Stimulated activated CD4-positive, alpha-beta T cell treated with anti-CD3 and anti-CD28 coated beads, TNF-alpha, amount 100 ng/mL, for 24 hours (primary cell): Measurements from ENCODE around the gene OR13F1.
"Not testable (repeated sequence)": the region's sequence is repeated elsewhere in the genome, so short reads cannot be mapped to it uniquely, and the experiment has no call there.

Source experiments
- DNase-seq, 3 experiments: peaks; one replicate each; pipeline ENCODE4 v3.0.0-alpha.2; 2020; ENCODE audit warnings: low read depth in 3 of 3

Gene OR13F1

DNA sequence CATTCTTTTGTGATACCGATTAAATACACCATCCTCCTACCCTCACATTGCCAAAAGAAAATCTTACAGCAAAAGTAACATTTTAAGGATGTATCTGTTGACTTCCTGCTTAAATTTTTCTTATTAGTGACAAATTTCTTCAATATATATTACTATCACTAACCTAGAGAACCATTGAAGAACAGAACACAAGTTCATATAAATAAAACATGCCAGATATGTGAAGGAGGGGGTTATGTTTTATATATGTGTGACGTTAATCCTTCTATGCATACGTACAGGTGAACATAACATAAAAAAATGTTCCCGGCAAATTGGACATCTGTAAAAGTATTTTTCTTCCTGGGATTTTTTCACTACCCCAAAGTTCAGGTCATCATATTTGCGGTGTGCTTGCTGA is at the start of gene OR13F1:
Gene OR13F1 (plus strand): TSS at position 301 of the 400 bp plus-strand sequence. CDS start 0 bp downstream, at position 301.
- DNase-seq: no peak

DNA sequence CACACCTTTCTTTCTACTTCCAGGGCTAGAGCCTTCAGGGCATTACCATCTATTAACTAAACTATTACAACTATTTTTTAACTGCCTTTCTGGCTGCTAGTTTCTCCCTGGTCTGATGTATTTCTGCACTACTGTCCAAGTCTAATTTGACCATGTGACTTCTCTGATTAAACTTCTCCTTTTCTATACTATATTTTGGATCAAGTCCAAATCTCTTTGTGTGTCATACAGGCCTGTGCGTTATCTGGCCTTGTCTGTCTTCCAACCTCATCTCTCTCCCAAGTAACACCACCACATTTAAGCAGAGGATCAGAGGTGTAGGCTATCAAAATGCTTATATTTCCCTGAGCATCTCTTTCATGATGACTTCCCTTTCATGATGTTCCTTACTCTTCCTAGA is 47.2 kb upstream of the OR13F1 start:
- no peak for DNase-seq

DNA sequence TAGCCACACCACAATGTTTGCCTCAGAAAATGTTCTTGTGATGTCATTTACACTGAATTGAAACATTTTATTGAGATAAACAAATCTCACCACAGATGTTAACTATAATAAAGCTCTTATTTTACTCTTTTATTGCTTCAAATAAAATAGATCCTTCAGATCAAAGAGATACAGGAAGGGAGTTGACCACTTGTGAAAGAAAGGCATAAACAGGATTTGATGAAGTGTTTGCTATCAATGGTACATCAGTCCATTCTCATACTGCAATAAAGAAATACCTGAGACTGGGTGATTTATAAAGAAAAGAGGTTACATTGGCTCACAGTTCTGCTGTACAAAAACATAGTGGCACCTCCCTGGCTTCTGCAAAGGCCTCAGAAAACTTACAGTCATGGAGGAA is 40.2 kb upstream of the OR13F1 start:
- DNase-seq: no peak

- no peak for DNase-seq
Observed at GRCh38 chr9:104468261-104468660, 35.8 kb upstream of the OR13F1 start.

GRCh38 chr9:104482921-104483570 is 21.0 kb upstream of the OR13F1 start:
- DNase-seq: no peak

- DNase-seq: no peak
Observed at GRCh38 chr9:104485014-104485413, 19.0 kb upstream of the OR13F1 start.

DNA sequence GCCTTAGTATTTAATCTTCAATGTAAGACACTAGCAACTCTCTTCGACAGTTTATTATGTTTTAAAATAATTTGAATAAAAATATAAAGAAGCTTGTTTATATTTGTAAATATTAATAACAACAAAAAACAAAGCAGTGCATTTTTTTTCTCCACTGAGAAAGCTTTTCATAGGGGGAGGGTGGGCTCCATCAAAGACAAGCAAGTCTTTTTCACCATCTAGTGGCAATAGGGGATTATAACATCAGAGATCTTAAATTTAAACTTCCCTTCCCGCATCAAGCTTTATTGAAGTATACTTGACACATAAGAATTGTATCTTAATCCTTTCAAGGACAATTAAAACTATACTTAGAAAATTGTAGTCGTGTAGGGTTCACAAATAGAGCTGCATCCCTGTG is 9.3 kb upstream of the OR13F1 start:
- DNase-seq: no peak

GRCh38 chr9:104503440-104503839 is 623 bp upstream of the OR13F1 start:
- DNase-seq: no peak

- DNase-seq: no peak
Observed at GRCh38 chr9:104506565-104506964, 2.5 kb downstream of the OR13F1 start.

GRCh38 chr9:104514901-104515300 is 10.8 kb downstream of the OR13F1 start:
- no peak for DNase-seq

DNA sequence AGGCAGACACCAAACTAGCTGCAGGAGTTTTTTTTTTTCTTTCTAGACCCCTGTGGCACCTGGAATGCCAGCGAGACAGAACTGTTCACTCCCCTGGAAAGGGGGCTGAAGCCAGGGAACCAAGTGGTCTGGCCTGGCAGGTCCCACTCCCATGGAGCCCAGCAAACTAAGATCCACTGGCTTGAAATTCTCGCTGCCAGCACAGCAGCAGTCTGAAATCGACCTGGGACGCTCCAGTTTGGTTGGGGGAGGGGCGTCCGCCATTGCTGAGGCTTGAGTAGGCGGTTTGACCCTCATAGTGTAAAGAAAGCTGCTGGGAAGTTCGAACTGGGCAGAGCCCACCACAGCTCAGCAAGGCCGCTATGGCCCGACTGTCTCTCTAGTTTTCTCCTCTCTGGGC is 16.2 kb downstream of the OR13F1 start:
- DNase-seq: not testable (repeated sequence)

- DNase-seq: no peak
Observed at GRCh38 chr9:104527109-104527508, 23.0 kb downstream of the OR13F1 start, which contains the start of gene OR13C4. Gene OR13C4 (minus strand): TSS chr9:104527209. CDS start chr9:104527209, 0 bp downstream.

GRCh38 chr9:104536756-104537155 is 32.7 kb downstream of the OR13F1 start, which contains the start of gene OR13C3:
Gene OR13C3 (minus strand): TSS chr9:104536856. CDS start chr9:104536723, 133 bp downstream.
- no peak for DNase-seq

DNA sequence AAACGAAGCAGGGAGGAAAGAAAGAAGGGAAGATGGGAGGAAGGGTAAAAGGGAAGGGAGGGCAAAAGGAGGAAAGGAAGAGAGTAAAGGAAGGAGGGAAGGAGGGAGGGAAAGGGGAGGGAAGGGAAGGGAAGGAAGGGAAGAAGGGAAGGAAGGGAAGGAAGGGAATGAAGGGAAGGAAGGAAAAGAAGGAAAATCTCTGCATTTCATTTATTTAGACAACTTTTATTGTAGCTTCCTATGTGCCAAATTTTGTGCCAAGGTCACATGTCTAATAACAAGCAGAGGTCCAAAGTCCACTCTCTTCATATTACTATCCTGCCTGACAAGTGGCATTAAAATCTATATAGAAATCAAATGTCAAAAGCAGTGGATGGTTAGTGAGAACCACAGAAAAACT is 35.2 kb downstream of the OR13F1 start:
- no peak for DNase-seq

DNA sequence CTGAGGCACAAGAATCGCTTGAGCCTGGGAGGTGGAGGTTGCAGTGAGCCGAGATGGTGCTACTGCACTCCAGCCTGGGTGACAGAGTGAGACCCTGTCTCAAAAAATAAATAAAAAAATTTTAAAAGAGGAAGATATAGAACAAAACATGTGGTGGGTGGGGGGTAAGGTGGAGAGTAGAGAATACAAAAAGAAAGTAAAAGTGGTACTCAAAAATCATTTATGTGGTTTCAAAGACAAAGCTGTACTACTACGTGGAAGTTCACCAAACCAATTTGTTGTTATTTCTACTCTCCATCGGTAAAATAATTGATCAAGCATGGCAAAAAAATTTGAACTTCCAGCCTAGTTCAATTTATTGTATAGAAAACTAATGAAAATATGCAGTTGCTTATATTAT is 40.6 kb downstream of the OR13F1 start:
- no peak for DNase-seq

GRCh38 chr9:104553261-104553660 is 49.2 kb downstream of the OR13F1 start:
- no peak for DNase-seq
